ENCODE measurements around the gene SMARCC1. TPM values are rescaled to one million over a fixed set of nuclear protein-coding genes. Genes with fewer than 3 reads are reported as not detected.

Gene SMARCC1
- total RNA-seq, 1 donor from 2014 or later: 99.6 TPM

- peaks cover 48% of the 10 kb centered on the region for H3K36me3 Mint-ChIP-seq (ENCODE audit: unreplicated experiment)
- H3K4me1 Mint-ChIP-seq (ENCODE audit: unreplicated experiment): peaks cover 12% of the 10 kb centered on the region
- no peaks in the 10 kb centered on the region for H3K27me3 Mint-ChIP-seq (ENCODE audit: unreplicated experiment)
- no peak overlapping the region for H3K4me3 Mint-ChIP-seq (ENCODE audit: unreplicated experiment)
- DNase-seq (ENCODE audit: extremely low spot score, unreplicated experiment): no peak
- no peak overlapping the region for H3K27ac Mint-ChIP-seq (ENCODE audit: unreplicated experiment)
- TF ChIP-seq CTCF (IDR thresholded peaks at IDR 0.05): no peak
- H3K9me3 Mint-ChIP-seq (ENCODE audit: unreplicated experiment): no peaks in the 10 kb centered on the region
Measured at GRCh38 chr3:47713655-47714054, 68.0 kb downstream of the SMARCC1 start.

GRCh38 chr3:47712398-47712797 is 69.3 kb downstream of the SMARCC1 start:
- DNase-seq (ENCODE audit: extremely low spot score, unreplicated experiment): no peak
- H3K4me1 Mint-ChIP-seq (ENCODE audit: unreplicated experiment): peaks cover 12% of the 10 kb centered on the region
- no peaks in the 10 kb centered on the region for H3K9me3 Mint-ChIP-seq (ENCODE audit: unreplicated experiment)
- no peaks in the 10 kb centered on the region for H3K27me3 Mint-ChIP-seq (ENCODE audit: unreplicated experiment)
- no peak overlapping the region for H3K27ac Mint-ChIP-seq (ENCODE audit: unreplicated experiment)
- no peak overlapping the region for H3K4me3 Mint-ChIP-seq (ENCODE audit: unreplicated experiment)
- TF ChIP-seq CTCF (IDR thresholded peaks at IDR 0.05): no peak
- H3K36me3 Mint-ChIP-seq (ENCODE audit: unreplicated experiment): peaks cover 51% of the 10 kb centered on the region

- Mint-ChIP-seq H3K27ac (ENCODE audit: unreplicated experiment) (no peak overlapping the region), H3K4me3 (ENCODE audit: unreplicated experiment) (no peak overlapping the region), H3K27me3 (ENCODE audit: unreplicated experiment) (no peaks in the 10 kb centered on the region), H3K9me3 (ENCODE audit: unreplicated experiment) (no peaks in the 10 kb centered on the region), H3K4me1 (ENCODE audit: unreplicated experiment) (peaks cover 7% of the 10 kb centered on the region), H3K36me3 (ENCODE audit: unreplicated experiment) (peaks cover 52% of the 10 kb centered on the region)
- DNase-seq (ENCODE audit: extremely low spot score, unreplicated experiment): no peak
- TF ChIP-seq CTCF (IDR thresholded peaks at IDR 0.05): no peak
Measured at GRCh38 chr3:47711596-47711995, 70.1 kb downstream of the SMARCC1 start.

GRCh38 chr3:47705391-47705790 is 76.3 kb downstream of the SMARCC1 start:
- TF ChIP-seq CTCF (IDR thresholded peaks at IDR 0.05): no peak
- H3K27ac Mint-ChIP-seq (ENCODE audit: unreplicated experiment): no peak overlapping the region
- H3K4me3 Mint-ChIP-seq (ENCODE audit: unreplicated experiment): no peak overlapping the region
- H3K36me3 Mint-ChIP-seq (ENCODE audit: unreplicated experiment): peaks cover 46% of the 10 kb centered on the region
- no peaks in the 10 kb centered on the region for H3K9me3 Mint-ChIP-seq (ENCODE audit: unreplicated experiment)
- peaks cover 12% of the 10 kb centered on the region for H3K4me1 Mint-ChIP-seq (ENCODE audit: unreplicated experiment)
- no peaks in the 10 kb centered on the region for H3K27me3 Mint-ChIP-seq (ENCODE audit: unreplicated experiment)
- DNase-seq (ENCODE audit: extremely low spot score, unreplicated experiment): no peak

DNA sequence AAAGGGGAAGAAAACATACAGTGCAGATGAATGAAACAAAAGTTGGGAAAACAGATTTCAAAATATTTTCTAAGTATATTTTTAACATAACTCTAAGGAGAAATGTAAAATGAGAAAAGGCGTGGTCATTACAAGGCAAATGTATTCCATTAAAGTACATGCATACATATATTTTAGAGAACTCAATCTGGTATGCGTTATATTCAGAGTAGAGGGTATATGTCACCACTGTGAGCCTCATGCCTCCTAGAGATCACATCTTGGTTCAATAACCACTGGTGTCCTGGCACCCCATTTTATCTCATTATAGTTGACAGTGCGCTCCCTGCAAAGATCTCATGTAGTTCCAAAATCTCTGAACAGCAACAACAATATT is 77.5 kb downstream of the SMARCC1 start:
- TF ChIP-seq CTCF (IDR thresholded peaks at IDR 0.05): no peak
- Mint-ChIP-seq H3K4me1 (ENCODE audit: unreplicated experiment) (peaks cover 12% of the 10 kb centered on the region), H3K27ac (ENCODE audit: unreplicated experiment) (peak overlapping the region; percentile 27), H3K36me3 (ENCODE audit: unreplicated experiment) (peaks cover 43% of the 10 kb centered on the region), H3K9me3 (ENCODE audit: unreplicated experiment) (no peaks in the 10 kb centered on the region), H3K4me3 (ENCODE audit: unreplicated experiment) (no peak overlapping the region), H3K27me3 (ENCODE audit: unreplicated experiment) (no peaks in the 10 kb centered on the region)
- DNase-seq (ENCODE audit: extremely low spot score, unreplicated experiment): no peak
